HUES64 (cell line): ENCODE measurements around the gene COPS8.

Experiments
- H3K27ac ChIP-seq: 2 replicates; pipeline ENCODE4 v1.7.0; 2013; ENCODE audit warnings: low read depth, low read length, inconsistent platforms
- H3K27me3 ChIP-seq: 2 replicates; pipeline ENCODE4 v1.6.1; 2013; ENCODE audit warnings: mild to moderate bottlenecking, low read length; ENCODE audit not compliant: insufficient read depth
- H3K36me3 ChIP-seq: 2 replicates; pipeline ENCODE4 v1.6.1; 2013; ENCODE audit warnings: mild to moderate bottlenecking, low read length; ENCODE audit not compliant: insufficient read depth
- H3K4me1 ChIP-seq: 2 replicates; pipeline ENCODE4 v1.6.1; 2013; ENCODE audit warnings: mild to moderate bottlenecking, low read length, moderate library complexity; ENCODE audit not compliant: insufficient read depth
- H3K4me3 ChIP-seq: 2 replicates; pipeline ENCODE4 v1.5.1; 2013; ENCODE audit warnings: mild to moderate bottlenecking, low read length, moderate library complexity
- H3K9ac ChIP-seq: 2 replicates; pipeline ENCODE4 v1.6.1; 2013; ENCODE audit warnings: mild to moderate bottlenecking, low read depth, low read length
- H3K9me3 ChIP-seq: 2 replicates; pipeline ENCODE4 v1.6.1; 2013; ENCODE audit warnings: low read depth, low read length; ENCODE audit not compliant: insufficient read depth
- WGBS: fragments of 150-250, 120-280 bp; methylation state at CpG from one replicate; pipeline ENCODE4 v1.1.7; 2013; ENCODE audit warnings: missing lambda C conversion rate; 5-methylcytosine and 5-hydroxymethylcytosine counted together

COPS8 gene

GRCh38 chr2:237055386-237056100 lies 30.1 kb upstream of the COPS8 start:
- WGBS, result 96% methylated on average over 9 of the region's 9 CpGs
- no peaks in the 10 kb centered on the region for H3K9me3 ChIP-seq
- H3K4me3 ChIP-seq, result no peak overlapping the region
- H3K9ac ChIP-seq, result no peak overlapping the region
- no peaks in the 10 kb centered on the region for H3K27me3 ChIP-seq
- no peak overlapping the region for H3K27ac ChIP-seq
- 0 out of 2 replicates have a peak, but pooled peaks cover 2% of the 10 kb centered on the region for H3K4me1 ChIP-seq
- H3K36me3 ChIP-seq, result no peaks in the 10 kb centered on the region

DNA sequence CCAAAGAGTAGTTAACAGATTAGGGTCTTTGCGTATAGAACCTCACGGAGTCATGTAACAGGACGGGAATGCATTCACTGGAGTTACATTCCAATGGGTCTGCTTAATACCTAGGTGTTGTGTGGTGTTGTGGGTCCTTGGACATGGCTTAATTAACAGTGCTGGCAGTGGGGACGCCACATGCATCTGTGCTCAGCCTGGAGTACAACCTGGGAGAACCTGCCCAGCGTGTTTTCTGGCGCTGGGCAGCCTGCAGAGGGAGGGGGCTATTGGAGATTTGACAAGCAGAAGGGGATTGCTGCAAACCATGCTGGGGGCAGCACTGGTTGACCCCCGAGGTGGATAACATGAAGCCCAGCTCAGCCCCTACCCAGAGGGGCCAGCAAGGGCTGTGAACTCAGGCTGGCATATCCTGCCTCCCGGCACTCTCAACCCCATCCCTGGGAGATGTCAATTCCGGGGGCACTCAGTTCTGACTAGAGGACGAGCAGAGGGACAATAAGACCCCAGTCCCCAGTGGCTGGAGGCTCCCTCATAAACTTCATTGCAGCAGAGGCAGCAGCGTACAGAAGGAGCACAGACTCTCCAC lies 29.3 kb upstream of the COPS8 start:
- Histone ChIP-seq H3K4me3 (no peak overlapping the region), H3K27me3 (no peaks in the 10 kb centered on the region), H3K9me3 (no peaks in the 10 kb centered on the region), H3K4me1 (0 out of 2 replicates have a peak, but pooled peaks cover 3% of the 10 kb centered on the region), H3K27ac (no peak overlapping the region), H3K9ac (no peak overlapping the region), H3K36me3 (no peaks in the 10 kb centered on the region)
- 92% methylated on average over 11 of the region's 11 CpGs for WGBS

DNA sequence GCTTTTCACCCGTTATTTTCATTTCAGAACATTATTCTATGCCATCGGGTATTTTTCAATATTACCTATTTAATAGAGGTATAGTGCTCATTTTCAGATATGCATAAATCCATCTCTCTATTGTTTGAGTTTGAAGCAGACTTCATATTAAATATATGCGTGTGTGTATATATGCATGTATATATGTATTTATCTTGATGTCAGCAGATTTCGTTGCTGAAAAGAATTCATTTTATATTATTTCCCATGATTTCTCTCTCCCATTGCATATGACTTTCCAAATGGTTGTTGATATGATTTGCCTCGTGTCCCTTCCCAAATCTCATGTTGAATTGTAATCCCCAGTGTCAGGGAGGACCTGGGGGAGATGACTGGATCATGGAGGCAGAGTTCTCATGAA lies 28.6 kb upstream of the COPS8 start:
- Histone ChIP-seq H3K36me3 (no peaks in the 10 kb centered on the region), H3K4me3 (no peak overlapping the region), H3K27me3 (no peaks in the 10 kb centered on the region), H3K4me1 (0 out of 2 replicates have a peak, but pooled peaks cover 3% of the 10 kb centered on the region), H3K27ac (no peak overlapping the region), H3K9ac (no peak overlapping the region), H3K9me3 (no peaks in the 10 kb centered on the region)
- 50% methylated on average over 1 of the region's 5 CpGs for WGBS

GRCh38 chr2:237057893-237058300 lies 27.8 kb upstream of the COPS8 start:
- H3K36me3 ChIP-seq, result no peaks in the 10 kb centered on the region
- H3K27ac ChIP-seq, result no peak overlapping the region
- no peak overlapping the region for H3K4me3 ChIP-seq
- H3K9ac ChIP-seq, result no peak overlapping the region
- WGBS, result 92% methylated on average over 5 of the region's 5 CpGs
- no peaks in the 10 kb centered on the region for H3K9me3 ChIP-seq
- peaks cover 3% of the 10 kb centered on the region; the same call in 1 of the 2 replicates for H3K4me1 ChIP-seq
- H3K27me3 ChIP-seq, result no peaks in the 10 kb centered on the region

DNA sequence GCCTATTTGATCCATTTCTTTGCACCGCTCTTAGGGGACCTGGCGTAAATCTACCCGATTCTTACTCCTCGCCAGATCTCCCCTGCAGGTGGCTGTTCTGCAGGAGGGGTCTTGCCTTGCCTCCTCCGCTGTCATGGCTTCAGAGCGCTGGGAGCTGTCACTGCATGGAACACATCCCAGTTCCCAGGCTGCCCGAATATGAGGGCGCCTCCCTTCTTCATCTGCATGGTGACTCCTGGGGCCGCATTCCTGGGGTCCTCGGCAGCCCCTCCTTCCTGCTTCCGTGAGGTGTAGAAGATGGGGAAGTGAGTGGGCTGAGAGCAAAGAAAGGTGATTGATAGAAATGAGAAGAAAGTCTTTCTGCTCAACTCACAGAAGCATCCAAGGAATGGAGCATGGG lies 27.3 kb upstream of the COPS8 start:
- Histone ChIP-seq H3K9ac (no peak overlapping the region), H3K9me3 (no peaks in the 10 kb centered on the region), H3K4me1 (peaks cover 3% of the 10 kb centered on the region; the same call in 1 of the 2 replicates), H3K4me3 (no peak overlapping the region), H3K27me3 (no peaks in the 10 kb centered on the region), H3K27ac (no peak overlapping the region), H3K36me3 (no peaks in the 10 kb centered on the region)
- WGBS, result 93% methylated on average over 11 of the region's 11 CpGs

- Histone ChIP-seq H3K4me3 (no peak overlapping the region), H3K9ac (no peak overlapping the region), H3K36me3 (no peaks in the 10 kb centered on the region), H3K9me3 (no peaks in the 10 kb centered on the region), H3K27me3 (no peaks in the 10 kb centered on the region), H3K4me1 (peaks cover 3% of the 10 kb centered on the region; the same call in 1 of the 2 replicates), H3K27ac (no peak overlapping the region)
- WGBS, result 92% methylated on average over 8 of the region's 8 CpGs
Observed at GRCh38 chr2:237059155-237059875, 26.4 kb upstream of the COPS8 start.

DNA sequence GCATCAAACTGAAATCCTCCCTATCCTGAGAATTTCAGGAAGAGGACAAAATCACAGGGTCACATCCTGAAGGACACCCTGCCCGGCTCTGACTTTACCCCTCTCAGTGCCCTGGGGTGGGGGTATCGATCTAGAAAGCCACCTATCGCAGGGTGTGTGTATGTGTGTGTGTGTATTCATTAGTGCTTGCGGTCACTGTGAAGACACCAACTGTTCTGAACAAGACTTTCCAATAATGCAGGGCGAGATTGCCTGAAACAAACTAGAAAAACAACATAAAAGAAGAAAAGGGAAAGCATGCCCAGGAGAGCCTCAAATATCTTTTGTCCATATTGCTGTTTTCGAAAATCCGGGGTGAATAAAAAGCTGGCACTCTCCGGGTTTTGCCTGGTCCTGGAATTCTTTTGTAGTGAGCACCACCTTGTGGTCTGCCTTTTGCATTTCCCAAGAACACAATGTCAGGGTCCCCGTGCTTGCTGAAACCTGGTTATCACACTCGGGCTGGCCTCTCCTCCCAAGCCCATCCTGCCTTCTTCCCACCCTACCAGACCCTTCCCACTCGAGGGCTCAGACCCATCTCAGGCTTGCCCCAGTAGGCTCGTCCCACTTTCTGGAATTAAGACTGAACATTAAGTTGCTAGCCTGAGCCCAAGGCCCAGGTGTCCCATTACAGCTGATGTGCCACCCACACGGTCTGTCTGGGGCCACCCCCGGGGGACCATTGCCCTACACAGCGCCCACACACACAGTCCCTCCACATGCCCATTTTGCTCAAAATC lies 25.0 kb upstream of the COPS8 start:
- Histone ChIP-seq H3K36me3 (no peaks in the 10 kb centered on the region), H3K9me3 (no peaks in the 10 kb centered on the region), H3K9ac (no peak overlapping the region), H3K27me3 (no peaks in the 10 kb centered on the region), H3K4me3 (no peak overlapping the region), H3K27ac (no peak overlapping the region), H3K4me1 (peaks cover 3% of the 10 kb centered on the region; the same call in 1 of the 2 replicates)
- 53% methylated on average over 15 of the region's 15 CpGs for WGBS

GRCh38 chr2:237061356-237061755 lies 24.3 kb upstream of the COPS8 start:
- peaks cover 3% of the 10 kb centered on the region; the same call in 1 of the 2 replicates for H3K4me1 ChIP-seq
- H3K36me3 ChIP-seq, result no peaks in the 10 kb centered on the region
- WGBS, result 80% methylated on average over 12 of the region's 12 CpGs
- H3K27me3 ChIP-seq, result no peaks in the 10 kb centered on the region
- H3K4me3 ChIP-seq, result no peak overlapping the region
- no peak overlapping the region for H3K9ac ChIP-seq
- no peaks in the 10 kb centered on the region for H3K9me3 ChIP-seq
- H3K27ac ChIP-seq, result no peak overlapping the region

DNA sequence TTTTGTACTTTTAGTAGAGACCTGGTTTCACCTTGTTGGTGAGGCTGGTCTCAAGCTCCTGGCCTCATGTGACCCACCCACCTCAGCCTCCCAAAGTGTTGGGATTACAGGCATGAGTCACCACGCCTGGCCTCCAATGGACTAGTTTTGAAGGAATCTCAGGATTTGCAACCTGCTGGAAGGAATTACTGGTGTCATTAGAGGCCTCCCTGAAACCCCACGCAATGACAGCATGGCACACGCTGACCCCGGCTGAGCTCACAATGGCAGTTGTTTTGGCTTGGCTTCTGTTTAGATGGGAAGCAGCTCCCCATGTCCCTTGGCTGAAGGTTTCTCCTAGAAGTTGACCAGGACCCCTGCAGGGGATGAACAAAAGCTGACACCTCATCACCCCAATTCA lies 23.1 kb upstream of the COPS8 start:
- Histone ChIP-seq H3K4me1 (peaks cover 3% of the 10 kb centered on the region; the same call in 1 of the 2 replicates), H3K4me3 (no peak overlapping the region), H3K27me3 (no peaks in the 10 kb centered on the region), H3K9ac (no peak overlapping the region), H3K27ac (no peak overlapping the region), H3K36me3 (no peaks in the 10 kb centered on the region), H3K9me3 (no peaks in the 10 kb centered on the region)
- 75% methylated on average over 4 of the region's 4 CpGs for WGBS

- Histone ChIP-seq H3K4me3 (no peak overlapping the region), H3K36me3 (no peaks in the 10 kb centered on the region), H3K4me1 (peaks cover 3% of the 10 kb centered on the region; the same call in 1 of the 2 replicates), H3K27me3 (no peaks in the 10 kb centered on the region), H3K27ac (no peak overlapping the region), H3K9me3 (no peaks in the 10 kb centered on the region), H3K9ac (no peak overlapping the region)
- 96% methylated on average over 24 of the region's 24 CpGs for WGBS
Observed at GRCh38 chr2:237064203-237065070, 21.3 kb upstream of the COPS8 start.
